Kidney (tissue), 14 donors: ENCODE data around the gene PSG3. TPM values are rescaled to one million over a fixed set of nuclear protein-coding genes. Genes with fewer than 3 reads are reported as not detected.

Source experiments
- DNase-seq, 5 donors: peaks; one replicate each; pipeline ENCODE4 v3.0.0-alpha.2; 2013 to 2020
- FAIRE-seq: peaks from 2 replicates; lab custom pipeline; 2012; peaks lifted over from hg19 to GRCh38; lab: Jason Lieb, UNC
- H3K27ac ChIP-seq, 2 donors: one replicate each; pipeline ENCODE4 v1.7.0; 2013; ENCODE audit warnings: low read depth in 2 of 2, low read length in 2 of 2, inconsistent platforms in 1 of 2
- H3K27me3 ChIP-seq: one replicate; pipeline ENCODE4 v1.7.1; 2013; ENCODE audit warnings: low read length, inconsistent platforms; ENCODE audit not compliant: control insufficient read depth, insufficient read depth
- H3K36me3 ChIP-seq, 3 donors: one replicate each; pipeline versions ENCODE4 v1.7.0 to v1.7.1; 2013; ENCODE audit warnings: low read length in 3 of 3, control low read depth in 1 of 3, inconsistent platforms in 1 of 3; ENCODE audit not compliant: insufficient read depth in 3 of 3, control insufficient read depth in 2 of 3
- H3K4me1 ChIP-seq, 3 donors: one replicate each; pipeline versions ENCODE4 v1.7.0 to v1.7.1; 2013; ENCODE audit warnings: low read length in 3 of 3, inconsistent platforms in 1 of 3, low read depth in 1 of 3; ENCODE audit not compliant: control insufficient read depth in 2 of 3, insufficient read depth in 2 of 3
- H3K4me3 ChIP-seq, 3 donors: one replicate each; pipeline versions ENCODE4 v1.7.0 to v1.8.1; 2013; ENCODE audit warnings: low read length in 3 of 3, control low read depth in 1 of 3, inconsistent platforms in 1 of 3
- H3K9ac ChIP-seq, 3 donors: one replicate each; pipeline versions ENCODE4 v1.7.0 to v1.7.1; 2013; ENCODE audit warnings: low read length in 3 of 3, control low read depth in 1 of 3, inconsistent platforms in 1 of 3
- H3K9me3 ChIP-seq, 3 donors: one replicate each; pipeline versions ENCODE4 v1.7.0 to v1.7.1; 2013; ENCODE audit warnings: low read length in 3 of 3, control low read depth in 1 of 3, inconsistent platforms in 1 of 3; ENCODE audit not compliant: control insufficient read depth in 2 of 3, insufficient read depth in 1 of 3
- CTCF ChIP-seq: IDR thresholded peaks from 3 replicates; pipeline ENCODE4 v1.5.1; 2012; ENCODE audit warnings: mild to moderate bottlenecking, moderate library complexity, borderline replicate concordance; ENCODE audit not compliant: insufficient read depth; ENCODE audit errors: extremely low read depth
- intact Hi-C: fragments of 100-400 bp; cut with DNase I; formaldehyde crosslinking; loops from one replicate; pipeline ENCODE4 v1.11.1; 2022
- polyA plus RNA-seq: library from polyadenylated mRNA; stranded (reverse); fragments of 350-450 nt; fragmentation: Illumina TruSeq; extraction: RNeasy Lipid Tissue Mini Kit (QIAGEN cat#74804); gene quantifications from one replicate; pipeline ENCODE4 v1.2.3, GENCODE V29; 2014; ENCODE audit warnings: low read depth, low replicate concordance; ENCODE audit not compliant: insufficient read depth
- total RNA-seq: library from RNA; stranded (reverse); fragmentation: NEBNext Ultra II Directional; extraction: Animal tissue kit (Norgen Biotek cat#: 25700); gene quantifications from one replicate; pipeline ENCODE4 v1.2.1, GENCODE V29; 2021
- donor health status: control.
- donor health status: control.
- donor health status: control.
- donor health status: control.
- donor health status: control.
- donor health status: DM: yes; HTN: yes; CAD: no.
- donor health status: Normal renal cell carcinoma (clear cell type).

Gene PSG3
- total and polyA plus RNA-seq, 2 donors from 2014 or later: not detected

DNA sequence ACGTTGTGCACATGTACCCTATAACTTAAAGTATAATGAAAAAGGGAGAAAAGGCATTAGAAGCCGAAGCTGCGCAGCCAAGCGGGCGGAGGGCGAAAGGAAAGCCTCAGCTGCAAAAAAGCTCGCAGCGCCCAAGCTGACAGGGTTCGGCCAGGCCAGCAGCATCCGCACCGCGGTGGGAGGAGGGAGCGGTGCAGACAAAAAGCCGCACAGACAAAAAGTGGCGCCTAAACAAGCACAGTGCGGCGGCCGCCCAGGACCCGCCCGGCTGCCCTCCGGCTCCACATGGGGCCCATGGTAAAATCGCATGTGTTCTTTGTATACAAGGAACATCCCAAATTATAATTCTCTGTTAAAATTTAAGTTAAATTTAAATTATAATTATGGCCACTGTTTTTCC is 42.4 kb downstream of the PSG3 start:
- Histone ChIP-seq H3K4me3 (no peak overlapping the region), H3K9ac (no peak overlapping the region), H3K27ac (no peak overlapping the region), H3K9me3 (no peaks in the 10 kb centered on the region), H3K36me3 (no peaks in the 10 kb centered on the region), H3K4me1 (no peaks in the 10 kb centered on the region), H3K27me3 (no peaks in the 10 kb centered on the region)
- DNase-seq (no peak), FAIRE-seq (no peak)
- no peak for TF ChIP-seq CTCF
- intact Hi-C loops: no loop called here

DNA sequence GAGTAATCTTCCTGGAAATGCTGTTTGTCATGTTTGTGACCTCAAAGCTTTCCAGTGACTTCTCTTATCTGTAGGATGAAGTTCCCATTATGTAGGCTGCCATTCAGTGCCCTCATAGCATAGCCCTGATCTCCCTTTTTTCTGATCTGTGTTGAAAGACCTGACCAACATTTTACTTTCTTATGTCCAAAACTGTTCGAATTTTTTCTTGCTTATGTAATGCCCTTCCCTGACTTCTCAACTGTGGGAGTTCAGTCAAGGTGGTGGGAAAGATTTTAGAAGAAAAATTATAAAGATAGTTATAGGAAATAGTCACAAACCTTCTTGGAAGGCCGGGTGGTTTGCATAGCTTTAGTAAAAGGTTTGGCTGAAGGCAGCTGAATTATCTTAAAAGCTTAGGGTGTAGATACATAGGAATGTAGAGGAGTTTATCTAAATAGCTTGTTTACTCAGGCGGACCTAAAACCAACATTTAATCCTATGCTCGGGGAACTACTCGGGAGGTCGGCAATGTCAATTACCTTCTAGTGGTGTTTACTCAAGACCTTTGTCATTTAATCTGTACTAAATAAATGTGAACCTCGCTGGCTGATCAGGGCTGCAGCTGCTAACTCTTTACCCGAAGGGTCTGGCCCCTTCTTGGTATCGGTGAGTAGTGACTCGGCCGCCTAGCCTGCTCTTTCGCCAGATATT is 44.3 kb downstream of the PSG3 start:
- DNase-seq: no peak
- H3K4me1 ChIP-seq: no peaks in the 10 kb centered on the region
- FAIRE-seq: no peak
- no peaks in the 10 kb centered on the region for H3K9me3 ChIP-seq
- H3K27ac ChIP-seq: no peak overlapping the region
- H3K4me3 ChIP-seq: no peak overlapping the region
- no peaks in the 10 kb centered on the region for H3K36me3 ChIP-seq
- TF ChIP-seq CTCF: no peak
- H3K9ac ChIP-seq: no peak overlapping the region
- no peaks in the 10 kb centered on the region for H3K27me3 ChIP-seq
- intact Hi-C loops: no loop called here

- no peak overlapping the region for H3K9ac ChIP-seq
- H3K36me3 ChIP-seq: no peaks in the 10 kb centered on the region
- peaks cover 0 to 3% (median 0%) of the 10 kb centered on the region in 3 donors for H3K9me3 ChIP-seq
- DNase-seq: peak in 1 of 5 donors; percentile 7
- TF ChIP-seq CTCF: no peak
- no peaks in the 10 kb centered on the region for H3K4me1 ChIP-seq
- intact Hi-C loops: no loop called here
- no peak for FAIRE-seq
- H3K27ac ChIP-seq: no peak overlapping the region
- H3K27me3 ChIP-seq: no peaks in the 10 kb centered on the region
- no peak overlapping the region for H3K4me3 ChIP-seq
Measured at GRCh38 chr19:42693760-42694350, 46.4 kb downstream of the PSG3 start.
